ENCODE data around the gene NALCN. TPM values are rescaled to one million over a fixed set of nuclear protein-coding genes. Genes with fewer than 3 reads are reported as not detected.

NALCN gene
- total RNA-seq, 4 donors from 2014 or later: 0.67 to 2.0 (median 1.5) TPM

DNA sequence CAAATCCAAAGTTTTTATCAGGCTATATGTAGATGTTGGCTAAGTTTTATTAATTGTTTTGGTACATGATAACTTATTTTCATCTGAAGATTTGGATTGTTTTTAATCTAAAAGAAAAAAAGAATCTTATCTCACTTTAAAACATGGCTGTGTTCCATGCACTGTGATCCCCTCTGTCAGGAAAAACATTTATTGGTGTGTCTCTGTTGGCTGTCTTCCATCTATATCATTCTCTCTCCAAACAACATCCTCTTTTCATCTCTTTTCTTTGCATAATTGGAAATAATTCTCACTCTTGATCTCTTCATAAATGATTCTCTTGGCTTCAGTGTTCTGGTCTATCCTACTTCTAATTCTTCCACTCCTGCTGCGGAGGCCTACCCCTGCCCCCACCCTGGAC lies 4.2 kb downstream of the NALCN start:
- intact Hi-C loops (cut with DNase I; ENCODE audit: low total_unique reads): no loop called here
- H3K4me3 ChIP-seq (ENCODE audit: low read depth, poor library complexity, severe bottlenecking): no peak overlapping the region
- TF ChIP-seq POLR2A (IDR thresholded peaks at IDR 0.05): no peak
- TF ChIP-seq, protein P1, sequence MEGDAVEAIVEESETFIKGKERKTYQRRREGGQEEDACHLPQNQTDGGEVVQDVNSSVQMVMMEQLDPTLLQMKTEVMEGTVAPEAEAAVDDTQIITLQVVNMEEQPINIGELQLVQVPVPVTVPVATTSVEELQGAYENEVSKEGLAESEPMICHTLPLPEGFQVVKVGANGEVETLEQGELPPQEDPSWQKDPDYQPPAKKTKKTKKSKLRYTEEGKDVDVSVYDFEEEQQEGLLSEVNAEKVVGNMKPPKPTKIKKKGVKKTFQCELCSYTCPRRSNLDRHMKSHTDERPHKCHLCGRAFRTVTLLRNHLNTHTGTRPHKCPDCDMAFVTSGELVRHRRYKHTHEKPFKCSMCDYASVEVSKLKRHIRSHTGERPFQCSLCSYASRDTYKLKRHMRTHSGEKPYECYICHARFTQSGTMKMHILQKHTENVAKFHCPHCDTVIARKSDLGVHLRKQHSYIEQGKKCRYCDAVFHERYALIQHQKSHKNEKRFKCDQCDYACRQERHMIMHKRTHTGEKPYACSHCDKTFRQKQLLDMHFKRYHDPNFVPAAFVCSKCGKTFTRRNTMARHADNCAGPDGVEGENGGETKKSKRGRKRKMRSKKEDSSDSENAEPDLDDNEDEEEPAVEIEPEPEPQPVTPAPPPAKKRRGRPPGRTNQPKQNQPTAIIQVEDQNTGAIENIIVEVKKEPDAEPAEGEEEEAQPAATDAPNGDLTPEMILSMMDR (IDR thresholded peaks at IDR 0.05): no peak

DNA sequence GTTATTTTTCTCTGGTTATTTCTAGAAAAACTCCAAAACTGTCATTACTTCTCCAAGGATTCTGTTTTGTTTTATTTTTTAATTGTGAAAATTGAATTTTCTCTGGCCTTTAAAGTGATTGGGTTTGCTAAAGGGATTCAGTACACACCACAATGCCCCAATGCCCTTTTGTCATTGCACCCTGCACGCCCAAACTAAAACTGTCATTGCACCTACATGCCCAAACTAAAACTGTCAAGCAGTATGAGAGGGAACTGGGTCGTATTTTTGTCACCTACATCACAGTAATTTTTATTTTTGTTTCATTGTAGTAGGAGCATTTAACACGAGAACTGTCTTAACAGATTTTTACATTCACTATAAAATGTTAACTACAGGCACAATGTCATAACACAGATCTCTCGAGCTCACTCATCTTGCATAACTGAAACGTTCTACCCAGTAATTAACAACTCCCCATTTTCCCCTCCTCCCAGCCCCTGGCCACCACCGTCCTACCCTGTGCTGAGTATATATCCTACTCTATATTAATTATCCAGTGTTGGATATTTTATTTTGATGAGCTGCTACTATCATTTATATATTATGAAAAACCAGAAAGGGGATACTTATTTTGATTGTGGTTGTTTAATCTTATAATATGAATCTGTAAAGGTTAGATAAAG lies 7.2 kb downstream of the NALCN start:
- intact Hi-C loops (cut with DNase I; ENCODE audit: low total_unique reads): no loop called here
- no peak for DNase-seq (ENCODE audit: low spot score in 2 of 2)
- TF ChIP-seq POLR2A (IDR thresholded peaks at IDR 0.05): no peak
- TF ChIP-seq, protein P1 (IDR thresholded peaks at IDR 0.05): no peak
- H3K4me3 ChIP-seq (ENCODE audit: low read depth, poor library complexity, severe bottlenecking): no peak overlapping the region
- WGBS, 2 donors: 69 to 75% methylated on average over 6 of the region's 6 CpGs

More for the DNA sequence above, 4.2 kb downstream of the NALCN start:
- 57 to 68% methylated on average over 1 of the region's 1 CpG for WGBS, 2 donors
- no peak for DNase-seq (ENCODE audit: low spot score in 2 of 2)

DNA sequence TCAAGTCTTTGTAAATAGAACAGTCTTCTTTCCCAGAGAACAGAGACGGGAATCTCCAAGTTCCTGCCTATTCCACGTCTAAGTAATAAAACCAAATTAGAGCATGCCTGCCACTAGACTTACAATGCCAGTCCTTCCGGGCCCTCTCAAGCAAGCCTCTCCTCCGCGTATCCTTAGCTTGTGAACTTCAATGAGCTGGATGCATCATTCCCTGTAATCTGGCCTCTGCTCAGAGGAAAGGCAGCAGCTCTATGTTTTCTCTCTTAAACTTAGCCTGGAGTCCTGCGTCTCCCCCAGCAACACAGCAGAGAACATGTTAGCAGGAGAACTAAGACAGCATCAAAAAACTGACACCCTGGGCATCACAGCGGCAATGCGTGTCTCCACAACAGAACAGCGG lies 8.2 kb downstream of the NALCN start:
- TF ChIP-seq POLR2A (IDR thresholded peaks at IDR 0.05): no peak
- TF ChIP-seq, protein P1 (IDR thresholded peaks at IDR 0.05): no peak
- DNase-seq (ENCODE audit: low spot score in 2 of 2): no peak
- WGBS, 2 donors: 75 to 80% methylated on average over 9 of the region's 9 CpGs
- intact Hi-C loops (cut with DNase I; ENCODE audit: low total_unique reads): no loop called here
- H3K4me3 ChIP-seq (ENCODE audit: low read depth, poor library complexity, severe bottlenecking): no peak overlapping the region

DNA sequence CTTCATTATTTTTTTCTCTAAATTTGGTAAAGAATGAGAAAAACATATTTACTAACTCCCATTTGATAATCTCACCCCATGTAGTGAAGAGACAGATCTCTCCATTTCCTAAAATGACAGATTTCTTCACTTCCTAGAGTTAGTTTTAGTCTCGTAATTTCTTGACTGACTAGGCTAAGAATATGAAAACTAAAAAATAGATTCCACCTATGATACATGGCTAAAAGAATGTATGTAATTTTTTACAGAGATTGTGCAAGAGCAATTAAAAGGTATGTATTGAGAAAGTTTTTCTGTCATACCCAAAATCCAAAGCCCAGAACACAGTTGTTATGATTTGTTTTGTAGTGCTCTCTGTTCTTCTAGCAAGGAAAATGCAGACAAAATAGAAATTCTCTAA lies 9.5 kb downstream of the NALCN start:
- H3K4me3 ChIP-seq (ENCODE audit: low read depth, poor library complexity, severe bottlenecking): no peak overlapping the region
- intact Hi-C loops (cut with DNase I; ENCODE audit: low total_unique reads): no loop called here
- TF ChIP-seq POLR2A (IDR thresholded peaks at IDR 0.05): no peak
- TF ChIP-seq, protein P1 (IDR thresholded peaks at IDR 0.05): no peak
- no peak for DNase-seq (ENCODE audit: low spot score in 2 of 2)
- WGBS, 2 donors: 53 to 67% methylated on average over 1 of the region's 1 CpG

DNA sequence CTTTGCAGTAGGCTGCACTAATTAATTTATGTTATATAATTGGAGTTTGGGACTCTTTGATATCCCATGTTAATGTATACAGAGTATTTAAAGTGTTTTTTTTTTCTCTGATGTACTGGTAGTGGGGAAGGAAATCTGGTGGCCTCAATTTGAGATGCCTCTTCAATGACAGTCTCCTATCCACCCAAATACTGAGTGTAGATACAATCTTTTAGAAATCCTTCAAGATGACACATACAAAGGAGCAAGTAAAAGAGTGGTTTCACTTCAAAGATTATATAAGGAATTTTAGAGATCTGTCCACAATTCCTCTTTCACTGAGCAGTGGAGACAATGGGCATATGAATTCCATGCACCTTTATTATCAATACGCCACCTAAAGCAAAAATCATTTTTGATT lies 15.1 kb downstream of the NALCN start:
- intact Hi-C loops (cut with DNase I; ENCODE audit: low total_unique reads): no loop called here
- WGBS, 2 donors: 95 to 98% methylated on average over 1 of the region's 1 CpG
- no peak for DNase-seq (ENCODE audit: low spot score in 2 of 2)
- no peak overlapping the region for H3K4me3 ChIP-seq (ENCODE audit: low read depth, poor library complexity, severe bottlenecking)
- TF ChIP-seq, protein P1 (IDR thresholded peaks at IDR 0.05): no peak
- TF ChIP-seq POLR2A (IDR thresholded peaks at IDR 0.05): no peak

DNA sequence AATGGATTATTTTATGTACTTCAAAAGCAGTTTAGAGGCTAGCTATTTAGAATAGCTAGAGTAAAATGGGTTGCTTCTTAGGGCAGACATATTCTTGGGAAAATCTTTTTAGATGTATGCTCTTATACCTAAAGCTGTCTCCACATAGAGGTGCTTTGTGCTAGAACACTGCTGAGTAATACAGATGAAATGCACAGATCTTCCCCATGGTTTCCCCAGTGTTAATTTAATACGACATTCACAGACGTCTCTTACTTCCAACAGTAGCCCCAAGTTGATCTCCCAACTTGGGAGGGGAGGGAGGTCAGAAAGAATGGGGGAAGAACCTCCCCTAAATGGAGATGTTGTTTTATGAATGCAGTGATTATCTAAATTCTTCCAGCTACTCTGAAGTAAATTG lies 16.9 kb downstream of the NALCN start:
- no peak for DNase-seq (ENCODE audit: low spot score in 2 of 2)
- WGBS, 2 donors: 63 to 73% methylated on average over 2 of the region's 2 CpGs

More for the DNA sequence above, 16.9 kb downstream of the NALCN start:
- intact Hi-C loops (cut with DNase I; ENCODE audit: low total_unique reads): no loop called here
- H3K4me3 ChIP-seq (ENCODE audit: low read depth, poor library complexity, severe bottlenecking): no peak overlapping the region
- TF ChIP-seq POLR2A (IDR thresholded peaks at IDR 0.05): no peak
- TF ChIP-seq, protein P1 (IDR thresholded peaks at IDR 0.05): no peak

Data from lower leg skin (tissue), 4 donors.